ENCODE data around the gene PHRF1. TPM values are rescaled to one million over a fixed set of nuclear protein-coding genes. Genes with fewer than 3 reads are reported as not detected.

Gene PHRF1
- total and polyA plus RNA-seq, 8 donors, result 11.2 to 39.3 (median 14.8) TPM

- FAIRE-seq (no peak), ATAC-seq (no peak), DNase-seq (peak in 2 of 6 donors; percentile 23 to 67)
- TF ChIP-seq, protein P1, sequence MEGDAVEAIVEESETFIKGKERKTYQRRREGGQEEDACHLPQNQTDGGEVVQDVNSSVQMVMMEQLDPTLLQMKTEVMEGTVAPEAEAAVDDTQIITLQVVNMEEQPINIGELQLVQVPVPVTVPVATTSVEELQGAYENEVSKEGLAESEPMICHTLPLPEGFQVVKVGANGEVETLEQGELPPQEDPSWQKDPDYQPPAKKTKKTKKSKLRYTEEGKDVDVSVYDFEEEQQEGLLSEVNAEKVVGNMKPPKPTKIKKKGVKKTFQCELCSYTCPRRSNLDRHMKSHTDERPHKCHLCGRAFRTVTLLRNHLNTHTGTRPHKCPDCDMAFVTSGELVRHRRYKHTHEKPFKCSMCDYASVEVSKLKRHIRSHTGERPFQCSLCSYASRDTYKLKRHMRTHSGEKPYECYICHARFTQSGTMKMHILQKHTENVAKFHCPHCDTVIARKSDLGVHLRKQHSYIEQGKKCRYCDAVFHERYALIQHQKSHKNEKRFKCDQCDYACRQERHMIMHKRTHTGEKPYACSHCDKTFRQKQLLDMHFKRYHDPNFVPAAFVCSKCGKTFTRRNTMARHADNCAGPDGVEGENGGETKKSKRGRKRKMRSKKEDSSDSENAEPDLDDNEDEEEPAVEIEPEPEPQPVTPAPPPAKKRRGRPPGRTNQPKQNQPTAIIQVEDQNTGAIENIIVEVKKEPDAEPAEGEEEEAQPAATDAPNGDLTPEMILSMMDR (IDR thresholded peaks at IDR 0.05), result no peak
- Histone ChIP-seq H3K9me3 (no peaks in the 10 kb centered on the region), H3K4me1 (peaks cover 0 to 9% (median 7%) of the 10 kb centered on the region in 3 donors), H3K4me3 (no peak overlapping the region), H3K27ac (no peak overlapping the region), H3K27me3 (no peaks in the 10 kb centered on the region), H3K36me3 (no peaks in the 10 kb centered on the region)
- intact Hi-C loops (cut with DNase I), result no loop called here
- WGBS, 2 donors, result 93 to 95% methylated on average over 23 to 24 of the region's 24 CpGs
Measured at GRCh38 chr11:618856-619627, 42.8 kb downstream of the PHRF1 start.

GRCh38 chr11:619628-620050 lies 43.4 kb downstream of the PHRF1 start:
- DNase-seq (peak in 1 of 6 donors; percentile 34), ATAC-seq (no peak), FAIRE-seq (no peak)
- Histone ChIP-seq H3K27me3 (no peaks in the 10 kb centered on the region), H3K4me1 (peaks cover 0 to 8% (median 2%) of the 10 kb centered on the region in 3 donors), H3K4me3 (no peak overlapping the region), H3K27ac (no peak overlapping the region), H3K9me3 (no peaks in the 10 kb centered on the region), H3K36me3 (no peaks in the 10 kb centered on the region)
- intact Hi-C loops (cut with DNase I), result no loop called here
- TF ChIP-seq, protein P1 (IDR thresholded peaks at IDR 0.05), result no peak
- 94 to 95% methylated on average over 14 to 22 of the region's 22 CpGs for WGBS, 2 donors

DNA sequence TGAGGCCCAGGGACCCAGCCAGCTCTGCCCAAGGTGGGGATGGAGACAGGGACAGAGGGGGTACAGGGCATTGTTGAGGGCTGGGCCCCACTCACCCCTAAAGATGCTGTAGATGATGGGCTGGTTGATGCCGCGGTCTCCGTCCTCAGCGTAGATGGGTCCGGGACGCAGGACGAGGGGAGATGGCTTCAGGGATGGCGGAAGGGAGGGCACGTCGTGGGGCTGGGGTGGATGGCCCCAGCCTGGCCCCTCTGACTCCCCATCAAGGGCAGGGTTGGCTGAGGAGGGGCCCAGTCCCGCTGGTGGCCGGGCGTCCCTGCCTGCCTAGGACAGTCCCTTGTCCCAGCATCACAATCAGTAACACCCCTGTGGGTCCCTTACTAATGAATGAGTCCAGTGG lies 43.9 kb downstream of the PHRF1 start:
- DNase-seq, result peak in 1 of 6 donors; percentile 49

GRCh38 chr11:620935-621814 lies 44.9 kb downstream of the PHRF1 start:
- Histone ChIP-seq H3K36me3 (no peaks in the 10 kb centered on the region), H3K9me3 (no peaks in the 10 kb centered on the region), H3K27ac (no peak overlapping the region), H3K4me1 (peaks cover 0 to 1% (median 1%) of the 10 kb centered on the region in 3 donors), H3K4me3 (no peak overlapping the region), H3K27me3 (no peaks in the 10 kb centered on the region)
- ATAC-seq (no peak), FAIRE-seq (no peak), DNase-seq (peak in 3 of 6 donors; percentile 14 to 69 (median 30))
- TF ChIP-seq, protein P1 (IDR thresholded peaks at IDR 0.05), result no peak
- 82 to 85% methylated on average over 34 to 45 of the region's 45 CpGs for WGBS, 2 donors
- intact Hi-C loops (cut with DNase I), result no loop called here

More for the DNA sequence above, 43.9 kb downstream of the PHRF1 start:
- TF ChIP-seq, protein P1 (IDR thresholded peaks at IDR 0.05), result no peak
- intact Hi-C loops (cut with DNase I), result no loop called here
- no peak overlapping the region for H3K27ac ChIP-seq
- no peaks in the 10 kb centered on the region for H3K27me3 ChIP-seq
- ATAC-seq (no peak), FAIRE-seq (no peak)
- no peaks in the 10 kb centered on the region for H3K9me3 ChIP-seq
- H3K4me1 ChIP-seq, result peaks cover 0 to 3% (median 2%) of the 10 kb centered on the region in 3 donors
- no peak overlapping the region for H3K4me3 ChIP-seq
- no peaks in the 10 kb centered on the region for H3K36me3 ChIP-seq
- WGBS, 2 donors, result 95 to 97% methylated on average over 13 of the region's 13 CpGs

All from pancreas (tissue), 10 donors.